Astrocyte (in vitro differentiated cells and primary cell): ENCODE measurements around the gene FCGR3A. TPM values are rescaled to one million over a fixed set of nuclear protein-coding genes. Genes with fewer than 3 reads are reported as not detected.

Experiments
- DNase-seq: peaks from one replicate; pipeline ENCODE4 v3.0.0-alpha.2; 2010; ENCODE audit warnings: low read depth
- FAIRE-seq: peaks from 2 replicates; lab custom pipeline; 2011; peaks lifted over from hg19 to GRCh38; lab: Jason Lieb, UNC
- H2AFZ ChIP-seq: 2 replicates; pipeline ENCODE4 v1.6.0; 2012; ENCODE audit warnings: low read depth, low read length, inconsistent platforms
- H3K27ac ChIP-seq: 2 replicates; pipeline ENCODE4 v1.5.1; 2011; ENCODE audit warnings: low read depth, low read length, inconsistent platforms
- H3K27me3 ChIP-seq: 2 replicates; pipeline ENCODE4 v1.6.0; 2011; ENCODE audit warnings: low read length, inconsistent platforms; ENCODE audit not compliant: insufficient read depth
- H3K36me3 ChIP-seq: 2 replicates; pipeline ENCODE4 v1.5.1; 2011; ENCODE audit warnings: low read length, inconsistent platforms; ENCODE audit not compliant: insufficient read depth
- H3K4me1 ChIP-seq: 2 replicates; pipeline ENCODE4 v1.5.1; 2011; ENCODE audit warnings: low read length, inconsistent platforms; ENCODE audit not compliant: insufficient read depth
- H3K4me2 ChIP-seq: 2 replicates; pipeline ENCODE4 v1.6.0; 2012; ENCODE audit warnings: low read length, inconsistent platforms
- H3K4me3 ChIP-seq: 2 replicates; pipeline ENCODE4 v1.5.1; 2011; ENCODE audit warnings: low read depth, mild to moderate bottlenecking, low read length, inconsistent platforms; ENCODE audit not compliant: insufficient read depth
- H3K79me2 ChIP-seq: 2 replicates; pipeline ENCODE4 v1.6.0; 2012; ENCODE audit warnings: mild to moderate bottlenecking, low read length, inconsistent platforms; ENCODE audit not compliant: insufficient read depth
- H3K9ac ChIP-seq: 2 replicates; pipeline ENCODE4 v1.6.0; 2012; ENCODE audit warnings: mild to moderate bottlenecking, low read length, inconsistent platforms
- H3K9me3 ChIP-seq: 2 replicates; pipeline ENCODE4 v1.5.1; 2012; ENCODE audit warnings: low read depth, mild to moderate bottlenecking, low read length, inconsistent platforms; ENCODE audit not compliant: insufficient read depth
- H4K20me1 ChIP-seq: 2 replicates; pipeline ENCODE4 v1.6.0; 2012; ENCODE audit warnings: low read length, inconsistent platforms; ENCODE audit not compliant: insufficient read depth
- H3K27ac Mint-ChIP-seq: one replicate; pipeline ENCODE4 v1.8.0; 2021; ENCODE audit warnings: mild to moderate bottlenecking, mixed read lengths; ENCODE audit not compliant: unreplicated experiment
- H3K27me3 Mint-ChIP-seq: one replicate; pipeline ENCODE4 v1.8.0; 2021; ENCODE audit warnings: low read depth, mixed read lengths; ENCODE audit not compliant: unreplicated experiment
- H3K36me3 Mint-ChIP-seq: one replicate; pipeline ENCODE4 v1.8.0; 2021; ENCODE audit warnings: low read depth, mixed read lengths; ENCODE audit not compliant: unreplicated experiment
- H3K4me1 Mint-ChIP-seq: one replicate; pipeline ENCODE4 v1.8.0; 2021; ENCODE audit warnings: low read depth, mixed read lengths; ENCODE audit not compliant: unreplicated experiment
- H3K4me3 Mint-ChIP-seq: one replicate; pipeline ENCODE4 v1.8.0; 2021; ENCODE audit warnings: mild to moderate bottlenecking, moderate library complexity, mixed read lengths; ENCODE audit not compliant: unreplicated experiment
- H3K9me3 Mint-ChIP-seq: one replicate; pipeline ENCODE4 v1.8.0; 2021; ENCODE audit warnings: mild to moderate bottlenecking, mixed read lengths; ENCODE audit not compliant: unreplicated experiment
- CTCF ChIP-seq: IDR thresholded peaks from 2 replicates; pipeline ENCODE4 v1.5.1; 2011; ENCODE audit warnings: low read depth, mild to moderate bottlenecking, inconsistent platforms, low read length, moderate library complexity; ENCODE audit not compliant: insufficient read depth
- EZH2 ChIP-seq: IDR thresholded peaks from 2 replicates; pipeline ENCODE4 v1.6.1; 2012; ENCODE audit warnings: mild to moderate bottlenecking, low read length, inconsistent platforms; ENCODE audit not compliant: insufficient read depth
- total RNA-seq: library from RNA; stranded (reverse); gene quantifications from 2 replicates; pipeline ENCODE4 v1.2.1, GENCODE V29; 2021

The FCGR3A gene
- total RNA-seq, 1 donor from 2014 or later = not detected

DNA sequence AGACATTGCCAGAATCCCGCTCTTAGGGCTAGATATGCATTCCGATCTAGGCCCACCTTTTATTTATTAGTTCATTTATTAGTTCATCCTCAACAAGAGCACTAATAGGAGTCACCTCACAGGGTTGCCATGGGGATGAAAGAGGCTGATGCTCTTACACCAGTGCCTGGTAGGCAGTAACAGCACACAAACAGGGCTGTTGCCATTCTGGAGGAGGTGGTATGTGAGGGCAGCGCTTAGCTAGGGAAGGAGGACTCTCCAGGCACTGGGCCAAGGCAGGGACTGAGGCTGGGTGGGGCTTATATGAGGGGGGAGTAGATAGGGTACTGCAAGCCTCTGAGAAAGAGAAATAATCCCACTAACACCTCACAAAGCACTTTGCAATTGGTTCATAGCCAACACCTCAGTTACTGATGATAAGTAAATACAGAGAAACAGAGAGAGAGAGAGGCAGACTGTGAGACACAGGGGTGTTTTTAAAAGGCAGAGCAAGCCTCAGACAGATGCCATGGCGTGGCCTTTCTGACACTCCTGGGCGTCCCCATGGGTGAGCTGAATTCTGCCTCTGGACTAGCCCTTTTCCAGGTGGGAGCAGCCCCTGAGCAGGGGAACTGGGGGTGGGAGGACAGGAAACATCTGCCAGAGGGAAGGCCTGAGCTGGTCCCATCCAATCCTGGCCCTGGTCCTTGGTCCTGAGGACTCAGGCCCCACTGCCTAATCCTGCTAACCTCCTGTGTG, 38.4 kb downstream of the FCGR3A start:
- no peak for DNase-seq

GRCh38 chr1:161510477-161510876, 39.1 kb downstream of the FCGR3A start:
- no peak overlapping the region for H3K9ac ChIP-seq
- no peak overlapping the region for H3K27ac Mint-ChIP-seq
- no peak overlapping the region for H3K4me2 ChIP-seq
- H3K27me3 Mint-ChIP-seq = no peaks in the 10 kb centered on the region
- H3K9me3 Mint-ChIP-seq = no peaks in the 10 kb centered on the region
- no peak overlapping the region for H3K4me3 ChIP-seq
- H3K4me1 ChIP-seq = no peaks in the 10 kb centered on the region
- no peak for FAIRE-seq
- TF ChIP-seq EZH2 = no peak
- no peak for TF ChIP-seq CTCF
- H4K20me1 ChIP-seq = no peaks in the 10 kb centered on the region
- H3K36me3 Mint-ChIP-seq = no peaks in the 10 kb centered on the region
- H3K27ac ChIP-seq = no peak overlapping the region
- no peak overlapping the region for H3K4me3 Mint-ChIP-seq
- no peaks in the 10 kb centered on the region for H3K27me3 ChIP-seq
- no peaks in the 10 kb centered on the region for H3K79me2 ChIP-seq
- peaks cover 20% of the 10 kb centered on the region for H3K4me1 Mint-ChIP-seq
- DNase-seq = no peak
- no peaks in the 10 kb centered on the region for H3K36me3 ChIP-seq
- H3K9me3 ChIP-seq = no peaks in the 10 kb centered on the region
- H2AFZ ChIP-seq = no peak overlapping the region

More for the DNA sequence above, 38.4 kb downstream of the FCGR3A start:
- H2AFZ ChIP-seq = no peak overlapping the region
- TF ChIP-seq EZH2 = no peak
- no peak for TF ChIP-seq CTCF
- H4K20me1 ChIP-seq = no peaks in the 10 kb centered on the region
- peaks cover 19% of the 10 kb centered on the region for H3K4me1 Mint-ChIP-seq
- no peaks in the 10 kb centered on the region for H3K4me1 ChIP-seq
- H3K27me3 Mint-ChIP-seq = no peaks in the 10 kb centered on the region
- H3K9ac ChIP-seq = no peak overlapping the region
- H3K27me3 ChIP-seq = no peaks in the 10 kb centered on the region
- no peak overlapping the region for H3K4me2 ChIP-seq
- no peaks in the 10 kb centered on the region for H3K9me3 ChIP-seq
- no peaks in the 10 kb centered on the region for H3K79me2 ChIP-seq
- H3K36me3 ChIP-seq = no peaks in the 10 kb centered on the region
- no peak for FAIRE-seq
- H3K9me3 Mint-ChIP-seq = no peaks in the 10 kb centered on the region
- H3K4me3 Mint-ChIP-seq = no peak overlapping the region
- H3K27ac Mint-ChIP-seq = no peak overlapping the region
- H3K4me3 ChIP-seq = no peak overlapping the region
- no peaks in the 10 kb centered on the region for H3K36me3 Mint-ChIP-seq
- no peak overlapping the region for H3K27ac ChIP-seq
